A673 (cell line): ENCODE measurements around the gene KRT7.

Experiments
- EZH2 ChIP-seq: fragments of 200-600 bp; sonication (generic); IDR thresholded peaks from 2 replicates; pipeline ENCODE4 v1.6.1; 2017; ENCODE audit warnings: borderline replicate concordance, low read depth, mild to moderate bottlenecking, mixed read lengths, antibody characterized with exemption, low read length; ENCODE audit not compliant: poor library complexity, severe bottlenecking
- TF ChIP-seq, protein P1 (sequence below): fragments of 300-800, 200-600 bp; sonication (generic); conservative IDR thresholded peaks from 2 replicates; pipeline ENCODE4 v1.5.1; 2017; ENCODE audit warnings: low read depth, mild to moderate bottlenecking, antibody characterized with exemption, low read length, moderate library complexity, mixed read lengths

DNA sequence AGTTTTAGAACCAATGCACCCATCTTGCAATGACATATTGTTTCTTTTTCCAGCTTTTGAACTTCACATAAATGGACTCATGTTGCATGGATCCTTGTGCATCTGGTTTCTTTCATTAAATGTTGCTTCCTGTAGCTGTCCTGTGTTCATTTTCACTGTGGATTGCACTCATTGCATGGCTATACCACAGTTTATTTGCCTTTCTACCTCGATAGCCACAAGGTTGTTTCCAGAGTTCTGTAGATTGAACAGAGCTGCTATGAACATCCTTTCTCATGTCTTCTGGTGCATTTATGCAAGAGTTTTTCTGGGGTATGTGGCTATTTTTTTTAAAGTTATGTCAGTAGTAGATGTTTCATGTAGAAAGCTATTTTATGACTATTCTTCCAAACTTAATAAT, 61.8 kb downstream of the KRT7 start:
- TF ChIP-seq, protein P1, sequence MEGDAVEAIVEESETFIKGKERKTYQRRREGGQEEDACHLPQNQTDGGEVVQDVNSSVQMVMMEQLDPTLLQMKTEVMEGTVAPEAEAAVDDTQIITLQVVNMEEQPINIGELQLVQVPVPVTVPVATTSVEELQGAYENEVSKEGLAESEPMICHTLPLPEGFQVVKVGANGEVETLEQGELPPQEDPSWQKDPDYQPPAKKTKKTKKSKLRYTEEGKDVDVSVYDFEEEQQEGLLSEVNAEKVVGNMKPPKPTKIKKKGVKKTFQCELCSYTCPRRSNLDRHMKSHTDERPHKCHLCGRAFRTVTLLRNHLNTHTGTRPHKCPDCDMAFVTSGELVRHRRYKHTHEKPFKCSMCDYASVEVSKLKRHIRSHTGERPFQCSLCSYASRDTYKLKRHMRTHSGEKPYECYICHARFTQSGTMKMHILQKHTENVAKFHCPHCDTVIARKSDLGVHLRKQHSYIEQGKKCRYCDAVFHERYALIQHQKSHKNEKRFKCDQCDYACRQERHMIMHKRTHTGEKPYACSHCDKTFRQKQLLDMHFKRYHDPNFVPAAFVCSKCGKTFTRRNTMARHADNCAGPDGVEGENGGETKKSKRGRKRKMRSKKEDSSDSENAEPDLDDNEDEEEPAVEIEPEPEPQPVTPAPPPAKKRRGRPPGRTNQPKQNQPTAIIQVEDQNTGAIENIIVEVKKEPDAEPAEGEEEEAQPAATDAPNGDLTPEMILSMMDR, result no peak
- no peak for TF ChIP-seq EZH2
